HEK293 (cell line): ENCODE measurements around the gene DBX2.
"Not testable (repeated sequence)": the region's sequence is repeated elsewhere in the genome, so short reads cannot be mapped to it uniquely, and the experiment has no call there.

Source experiments
- SALL2 ChIP-seq: fragments of 450-650 bp; formaldehyde crosslinking; IDR thresholded peaks from 2 replicates; pipeline ENCODE4 v1.5.0; 2017; ENCODE audit warnings: missing biosample characterization, mild to moderate bottlenecking, missing genetic modification characterization, borderline replicate concordance
- SETDB1 ChIP-seq: IDR thresholded peaks from one replicate; pipeline ENCODE4 v1.6.1; 2017; ENCODE audit warnings: mild to moderate bottlenecking, low read length, moderate library complexity, mixed read lengths; ENCODE audit not compliant: insufficient read length
- ZBTB1 ChIP-seq: fragments of 450-650 bp; formaldehyde crosslinking; IDR thresholded peaks from 2 replicates; pipeline ENCODE4 v1.5.1; 2016; ENCODE audit warnings: missing biosample characterization, missing genetic modification characterization
- ZNF138 ChIP-seq: fragments of 450-650 bp; formaldehyde crosslinking; IDR thresholded peaks from 2 replicates; pipeline ENCODE4 v1.5.1; 2016; ENCODE audit warnings: missing biosample characterization, missing genetic modification characterization, borderline replicate concordance
- ZNF221 ChIP-seq: fragments of 450-650 bp; formaldehyde crosslinking; IDR thresholded peaks from 2 replicates; pipeline ENCODE4 v1.5.1; 2017; ENCODE audit warnings: missing biosample characterization, missing genetic modification characterization, borderline replicate concordance
- ZNF24 ChIP-seq: fragments of 450-650 bp; formaldehyde crosslinking; IDR thresholded peaks from 2 replicates; pipeline ENCODE4 v1.5.1; 2016; ENCODE audit warnings: missing biosample characterization, missing genetic modification characterization
- ZNF510 ChIP-seq: fragments of 450-650 bp; formaldehyde crosslinking; IDR thresholded peaks from 2 replicates; pipeline ENCODE4 v1.5.1; 2018; ENCODE audit warnings: mild to moderate bottlenecking, missing genetic modification characterization, missing biosample characterization; ENCODE audit not compliant: insufficient replicate concordance
- ZNF561 ChIP-seq: fragments of 450-650 bp; IDR thresholded peaks from 2 replicates; pipeline ENCODE4 v1.5.1; 2018; ENCODE audit warnings: missing biosample characterization, missing genetic modification characterization, borderline replicate concordance
- ZNF585B ChIP-seq: fragments of 450-650 bp; formaldehyde crosslinking; IDR thresholded peaks from 2 replicates; pipeline ENCODE4 v1.5.1; 2016; ENCODE audit warnings: missing biosample characterization, missing genetic modification characterization
- ZNF610 ChIP-seq: fragments of 450-650 bp; formaldehyde crosslinking; IDR thresholded peaks from 2 replicates; pipeline ENCODE4 v1.5.1; 2016; ENCODE audit warnings: missing biosample characterization, missing genetic modification characterization, borderline replicate concordance
- TF ChIP-seq, protein P1 (sequence below): fragments of 450-650 bp; formaldehyde crosslinking; IDR thresholded peaks from 2 replicates; pipeline ENCODE4 v1.5.1; 2016; ENCODE audit warnings: missing biosample characterization, missing genetic modification characterization
- TF ChIP-seq, protein P2 (sequence below): fragments of 450-650 bp; formaldehyde crosslinking; IDR thresholded peaks from 2 replicates; pipeline ENCODE4 v1.5.1; 2016; ENCODE audit warnings: missing biosample characterization, missing genetic modification characterization, low read depth
- TF ChIP-seq, protein P3 (sequence below): fragments of 450-650 bp; formaldehyde crosslinking; IDR thresholded peaks from 2 replicates; pipeline ENCODE4 v1.5.1; 2016; ENCODE audit warnings: missing biosample characterization, missing genetic modification characterization
- TF ChIP-seq, protein P4 (sequence below): fragments of 450-650 bp; formaldehyde crosslinking; IDR thresholded peaks from 2 replicates; pipeline ENCODE4 v1.5.1; 2016; ENCODE audit warnings: missing biosample characterization, missing genetic modification characterization

DNA sequence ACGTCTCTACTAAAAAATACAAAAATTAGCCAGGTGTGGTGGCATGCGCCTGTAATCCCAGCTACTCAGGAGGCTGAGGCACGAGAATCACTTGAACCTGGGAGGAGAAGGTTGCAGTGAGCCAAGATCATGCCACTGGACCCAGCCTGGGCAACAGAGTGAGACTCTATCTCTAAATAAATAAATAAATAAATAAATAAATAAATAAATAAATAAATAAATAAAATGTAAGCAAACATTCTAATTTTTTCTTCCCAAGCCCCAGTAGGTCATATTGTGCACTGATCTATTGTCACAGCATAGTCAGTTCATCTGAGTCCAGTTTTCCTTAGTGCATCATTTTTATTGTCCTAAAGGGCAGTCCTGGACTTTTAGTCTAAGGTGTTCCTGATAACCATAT lies 44.5 kb upstream of the DBX2 start:
- TF ChIP-seq, protein P1, sequence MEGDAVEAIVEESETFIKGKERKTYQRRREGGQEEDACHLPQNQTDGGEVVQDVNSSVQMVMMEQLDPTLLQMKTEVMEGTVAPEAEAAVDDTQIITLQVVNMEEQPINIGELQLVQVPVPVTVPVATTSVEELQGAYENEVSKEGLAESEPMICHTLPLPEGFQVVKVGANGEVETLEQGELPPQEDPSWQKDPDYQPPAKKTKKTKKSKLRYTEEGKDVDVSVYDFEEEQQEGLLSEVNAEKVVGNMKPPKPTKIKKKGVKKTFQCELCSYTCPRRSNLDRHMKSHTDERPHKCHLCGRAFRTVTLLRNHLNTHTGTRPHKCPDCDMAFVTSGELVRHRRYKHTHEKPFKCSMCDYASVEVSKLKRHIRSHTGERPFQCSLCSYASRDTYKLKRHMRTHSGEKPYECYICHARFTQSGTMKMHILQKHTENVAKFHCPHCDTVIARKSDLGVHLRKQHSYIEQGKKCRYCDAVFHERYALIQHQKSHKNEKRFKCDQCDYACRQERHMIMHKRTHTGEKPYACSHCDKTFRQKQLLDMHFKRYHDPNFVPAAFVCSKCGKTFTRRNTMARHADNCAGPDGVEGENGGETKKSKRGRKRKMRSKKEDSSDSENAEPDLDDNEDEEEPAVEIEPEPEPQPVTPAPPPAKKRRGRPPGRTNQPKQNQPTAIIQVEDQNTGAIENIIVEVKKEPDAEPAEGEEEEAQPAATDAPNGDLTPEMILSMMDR (tag by site-specific recombination): not testable (repeated sequence)
- not testable (repeated sequence) for TF ChIP-seq ZNF24 (tag by site-specific recombination); SALL2; ZNF585B (tag by site-specific recombination); ZNF221 (tag by site-specific recombination); ZNF561; SETDB1; ZBTB1 (tag by site-specific recombination); ZNF610 (tag by site-specific recombination); ZNF138 (tag by site-specific recombination)
- TF ChIP-seq ZNF510 (tag by site-specific recombination): peak; percentile 29
- TF ChIP-seq, protein P2, sequence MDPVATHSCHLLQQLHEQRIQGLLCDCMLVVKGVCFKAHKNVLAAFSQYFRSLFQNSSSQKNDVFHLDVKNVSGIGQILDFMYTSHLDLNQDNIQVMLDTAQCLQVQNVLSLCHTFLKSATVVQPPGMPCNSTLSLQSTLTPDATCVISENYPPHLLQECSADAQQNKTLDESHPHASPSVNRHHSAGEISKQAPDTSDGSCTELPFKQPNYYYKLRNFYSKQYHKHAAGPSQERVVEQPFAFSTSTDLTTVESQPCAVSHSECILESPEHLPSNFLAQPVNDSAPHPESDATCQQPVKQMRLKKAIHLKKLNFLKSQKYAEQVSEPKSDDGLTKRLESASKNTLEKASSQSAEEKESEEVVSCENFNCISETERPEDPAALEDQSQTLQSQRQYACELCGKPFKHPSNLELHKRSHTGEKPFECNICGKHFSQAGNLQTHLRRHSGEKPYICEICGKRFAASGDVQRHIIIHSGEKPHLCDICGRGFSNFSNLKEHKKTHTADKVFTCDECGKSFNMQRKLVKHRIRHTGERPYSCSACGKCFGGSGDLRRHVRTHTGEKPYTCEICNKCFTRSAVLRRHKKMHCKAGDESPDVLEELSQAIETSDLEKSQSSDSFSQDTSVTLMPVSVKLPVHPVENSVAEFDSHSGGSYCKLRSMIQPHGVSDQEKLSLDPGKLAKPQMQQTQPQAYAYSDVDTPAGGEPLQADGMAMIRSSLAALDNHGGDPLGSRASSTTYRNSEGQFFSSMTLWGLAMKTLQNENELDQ (tag by site-specific recombination): not testable (repeated sequence)
- TF ChIP-seq, protein P3, sequence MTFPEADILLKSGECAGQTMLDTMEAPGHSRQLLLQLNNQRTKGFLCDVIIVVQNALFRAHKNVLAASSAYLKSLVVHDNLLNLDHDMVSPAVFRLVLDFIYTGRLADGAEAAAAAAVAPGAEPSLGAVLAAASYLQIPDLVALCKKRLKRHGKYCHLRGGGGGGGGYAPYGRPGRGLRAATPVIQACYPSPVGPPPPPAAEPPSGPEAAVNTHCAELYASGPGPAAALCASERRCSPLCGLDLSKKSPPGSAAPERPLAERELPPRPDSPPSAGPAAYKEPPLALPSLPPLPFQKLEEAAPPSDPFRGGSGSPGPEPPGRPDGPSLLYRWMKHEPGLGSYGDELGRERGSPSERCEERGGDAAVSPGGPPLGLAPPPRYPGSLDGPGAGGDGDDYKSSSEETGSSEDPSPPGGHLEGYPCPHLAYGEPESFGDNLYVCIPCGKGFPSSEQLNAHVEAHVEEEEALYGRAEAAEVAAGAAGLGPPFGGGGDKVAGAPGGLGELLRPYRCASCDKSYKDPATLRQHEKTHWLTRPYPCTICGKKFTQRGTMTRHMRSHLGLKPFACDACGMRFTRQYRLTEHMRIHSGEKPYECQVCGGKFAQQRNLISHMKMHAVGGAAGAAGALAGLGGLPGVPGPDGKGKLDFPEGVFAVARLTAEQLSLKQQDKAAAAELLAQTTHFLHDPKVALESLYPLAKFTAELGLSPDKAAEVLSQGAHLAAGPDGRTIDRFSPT: not testable (repeated sequence)
- TF ChIP-seq, protein P4, sequence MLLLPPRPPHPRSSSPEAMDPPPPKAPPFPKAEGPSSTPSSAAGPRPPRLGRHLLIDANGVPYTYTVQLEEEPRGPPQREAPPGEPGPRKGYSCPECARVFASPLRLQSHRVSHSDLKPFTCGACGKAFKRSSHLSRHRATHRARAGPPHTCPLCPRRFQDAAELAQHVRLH: not testable (repeated sequence)
